HG03045 (cell line): ENCODE results near the gene ADORA2A.

Experiments used
- ATAC-seq: cut with Tn5 transposase; IDR thresholded peaks from one replicate; pipeline ENCODE4 v1.9.1; 2021; ENCODE audit warnings: mild to moderate bottlenecking, moderate library complexity; ENCODE audit not compliant: unreplicated experiment

Gene ADORA2A

GRCh38 chr22:24431309-24432034 is 4.1 kb downstream of the ADORA2A start:
- no peak for ATAC-seq

GRCh38 chr22:24432059-24432853 is 4.9 kb downstream of the ADORA2A start:
- ATAC-seq, result no peak

GRCh38 chr22:24433001-24433827 is 5.8 kb downstream of the ADORA2A start:
- ATAC-seq, result no peak

DNA sequence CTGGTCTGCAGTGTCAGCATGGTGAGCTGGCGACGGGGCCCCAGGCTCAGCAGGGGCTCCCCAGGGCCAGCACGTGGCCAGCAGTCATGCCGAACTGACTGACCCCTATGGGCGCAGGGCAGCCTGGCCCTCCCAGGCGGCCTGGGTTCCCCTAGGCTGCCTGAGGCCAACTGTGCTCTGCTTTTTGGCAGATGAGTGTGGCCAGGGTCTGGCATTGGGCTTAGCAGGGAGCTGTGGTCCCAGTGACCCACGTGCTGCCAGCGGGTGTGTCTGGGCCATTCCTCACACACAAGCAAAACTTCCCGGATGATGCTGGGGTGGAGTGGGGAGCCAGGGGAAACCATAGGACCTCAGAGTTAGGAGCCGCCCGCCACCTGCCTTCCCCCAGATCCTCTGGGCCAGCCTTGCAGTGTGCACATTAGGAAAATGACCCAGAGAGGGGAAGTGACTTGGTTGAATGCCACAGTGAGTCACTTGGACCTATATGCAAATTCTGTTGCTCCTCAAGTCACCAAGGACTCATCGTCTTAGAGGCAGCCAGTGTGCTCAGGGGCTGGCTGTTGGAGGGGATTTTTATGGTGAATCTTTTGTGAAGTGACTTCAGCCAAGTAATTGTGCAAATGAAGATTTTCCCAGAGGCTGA is 6.5 kb downstream of the ADORA2A start:
- ATAC-seq, result peak; percentile 51

DNA sequence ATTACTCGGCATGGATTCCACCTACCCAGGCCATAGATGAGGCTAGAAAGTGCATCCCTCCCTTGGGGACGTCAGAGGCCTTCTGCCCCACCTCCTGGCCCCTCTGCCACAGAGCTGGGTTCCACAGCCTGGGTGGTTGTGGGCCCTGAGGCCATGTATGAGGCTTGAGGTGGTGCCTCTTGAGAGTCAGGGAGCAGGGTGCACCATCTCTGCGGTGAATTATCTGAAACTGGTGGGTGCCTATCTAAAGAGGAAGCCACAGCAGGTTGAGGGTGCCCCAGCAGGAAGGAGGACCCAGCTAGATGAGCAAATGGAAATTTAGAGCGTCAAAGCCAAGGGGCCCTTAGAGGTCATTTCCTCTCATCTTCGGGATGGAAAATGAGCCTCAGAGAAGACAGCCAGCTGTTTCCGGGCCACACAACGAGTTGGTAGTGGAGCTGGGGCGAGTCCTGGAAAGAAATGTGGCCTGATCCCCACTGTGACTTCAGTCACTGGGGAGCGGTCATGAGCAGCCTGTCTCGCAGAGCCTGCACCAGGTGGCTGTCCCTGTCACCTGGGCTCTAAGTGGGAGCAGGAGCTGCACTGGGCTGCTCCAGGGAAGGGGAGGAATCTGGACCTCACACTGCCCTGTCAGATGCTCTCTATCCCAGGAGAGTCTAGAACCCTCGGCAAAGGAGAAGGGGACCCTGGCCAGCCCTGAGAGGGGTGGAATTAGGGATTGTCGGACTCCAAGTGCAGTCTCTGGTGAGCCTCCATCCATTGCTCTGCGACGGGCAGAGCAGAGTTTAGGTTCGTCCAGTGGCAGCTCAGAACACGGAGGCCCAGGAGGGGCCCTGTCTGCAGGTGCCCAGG is 7.3 kb downstream of the ADORA2A start:
- ATAC-seq, result peak; percentile 43

GRCh38 chr22:24435323-24435645 is 7.9 kb downstream of the ADORA2A start:
- no peak for ATAC-seq

- ATAC-seq, result no peak
Measured at GRCh38 chr22:24435861-24436371, 8.5 kb downstream of the ADORA2A start.

- no peak for ATAC-seq
Measured at GRCh38 chr22:24436553-24436952, 9.2 kb downstream of the ADORA2A start.

- ATAC-seq, result no peak
Measured at GRCh38 chr22:24437091-24437490, 9.7 kb downstream of the ADORA2A start.

GRCh38 chr22:24437741-24438328 is 10.4 kb downstream of the ADORA2A start:
- ATAC-seq, result no peak

DNA sequence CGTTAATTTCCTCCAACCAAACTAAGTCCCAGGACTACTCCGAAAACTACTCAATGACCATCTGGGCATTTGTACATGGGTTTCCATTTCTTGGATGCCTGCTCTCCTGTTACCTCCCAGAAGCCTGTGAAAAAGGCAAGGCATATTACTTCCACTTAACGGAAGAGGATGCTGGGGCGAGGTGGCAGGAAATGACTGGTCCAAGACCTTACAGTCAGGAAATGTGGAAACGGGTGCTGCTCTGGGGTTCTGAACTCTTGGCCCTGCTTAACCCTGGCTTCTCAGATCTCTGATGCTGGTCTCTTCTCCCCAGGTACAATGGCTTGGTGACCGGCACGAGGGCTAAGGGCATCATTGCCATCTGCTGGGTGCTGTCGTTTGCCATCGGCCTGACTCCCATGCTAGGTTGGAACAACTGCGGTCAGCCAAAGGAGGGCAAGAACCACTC is 12.9 kb downstream of the ADORA2A start:
- ATAC-seq, result no peak

- no peak for ATAC-seq
Measured at GRCh38 chr22:24440718-24441405, 13.5 kb downstream of the ADORA2A start.

DNA sequence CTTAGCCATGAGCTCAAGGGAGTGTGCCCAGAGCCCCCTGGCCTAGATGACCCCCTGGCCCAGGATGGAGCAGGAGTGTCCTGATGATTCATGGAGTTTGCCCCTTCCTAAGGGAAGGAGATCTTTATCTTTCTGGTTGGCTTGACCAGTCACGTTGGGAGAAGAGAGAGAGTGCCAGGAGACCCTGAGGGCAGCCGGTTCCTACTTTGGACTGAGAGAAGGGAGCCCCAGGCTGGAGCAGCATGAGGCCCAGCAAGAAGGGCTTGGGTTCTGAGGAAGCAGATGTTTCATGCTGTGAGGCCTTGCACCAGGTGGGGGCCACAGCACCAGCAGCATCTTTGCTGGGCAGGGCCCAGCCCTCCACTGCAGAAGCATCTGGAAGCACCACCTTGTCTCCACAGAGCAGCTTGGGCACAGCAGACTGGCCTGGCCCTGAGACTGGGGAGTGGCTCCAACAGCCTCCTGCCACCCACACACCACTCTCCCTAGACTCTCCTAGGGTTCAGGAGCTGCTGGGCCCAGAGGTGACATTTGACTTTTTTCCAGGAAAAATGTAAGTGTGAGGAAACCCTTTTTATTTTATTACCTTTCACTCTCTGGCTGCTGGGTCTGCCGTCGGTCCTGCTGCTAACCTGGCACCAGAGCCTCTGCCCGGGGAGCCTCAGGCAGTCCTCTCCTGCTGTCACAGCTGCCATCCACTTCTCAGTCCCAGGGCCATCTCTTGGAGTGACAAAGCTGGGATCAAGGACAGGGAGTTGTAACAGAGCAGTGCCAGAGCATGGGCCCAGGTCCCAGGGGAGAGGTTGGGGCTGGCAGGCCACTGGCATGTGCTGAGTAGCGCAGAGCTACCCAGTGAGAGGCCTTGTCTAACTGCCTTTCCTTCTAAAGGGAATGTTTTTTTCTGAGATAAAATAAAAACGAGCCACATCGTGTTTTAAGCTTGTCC is 14.3 kb downstream of the ADORA2A start:
- no peak for ATAC-seq

DNA sequence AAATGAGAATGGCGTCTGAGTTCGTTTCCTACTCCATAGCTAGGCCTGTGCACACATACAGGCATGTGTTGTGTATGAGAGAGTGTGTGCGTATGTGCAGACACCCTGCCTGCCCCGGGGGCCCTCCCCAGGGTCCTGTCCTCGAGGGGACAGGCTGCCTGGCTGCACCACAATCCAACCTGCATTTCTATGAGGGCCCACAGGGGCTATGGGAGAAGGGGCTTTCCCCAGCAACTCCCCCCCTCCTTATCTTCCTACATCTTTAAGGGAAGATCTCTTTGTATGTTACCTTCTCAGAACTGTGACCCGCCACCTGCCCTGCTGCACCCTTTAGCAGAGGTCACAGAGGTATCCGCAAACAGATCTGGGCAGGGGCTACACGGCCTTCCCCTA is 14.9 kb downstream of the ADORA2A start:
- ATAC-seq, result no peak

GRCh38 chr22:24443668-24444067 is 16.3 kb downstream of the ADORA2A start:
- no peak for ATAC-seq

GRCh38 chr22:24444251-24444650 is 16.9 kb downstream of the ADORA2A start:
- no peak for ATAC-seq

- ATAC-seq, result no peak
Measured at GRCh38 chr22:24444729-24445466, 17.5 kb downstream of the ADORA2A start.
